Prostate gland (tissue), 2 donors: ENCODE results near the gene M1AP. TPM values are rescaled to one million over a fixed set of nuclear protein-coding genes. Genes with fewer than 3 reads are reported as not detected.

ENCODE experiments used
- DNase-seq: peaks from one replicate; pipeline ENCODE4 v3.0.0-alpha.2; 2019; ENCODE audit warnings: low spot score
- H3K27ac ChIP-seq, 2 donors: fragments of 200-600 bp; sonication (generic); 2 replicates each; pipeline ENCODE4 v1.5.1; 2017 to 2019
- H3K27me3 ChIP-seq: fragments of 200-600 bp; sonication (generic); replicated peaks from 2 replicates; pipeline ENCODE4 v1.5.1; 2019; ENCODE audit not compliant: insufficient read depth
- H3K36me3 ChIP-seq, 2 donors: fragments of 200-600 bp; sonication (generic); 1 replicate in 1 of 2; 2 replicates in 1 of 2; pipeline versions ENCODE4 v1.5.1 to v1.8.1; 2017 to 2019
- H3K4me1 ChIP-seq: fragments of 200-600 bp; sonication (generic); replicated peaks from 2 replicates; pipeline ENCODE4 v1.5.1; 2019
- H3K4me3 ChIP-seq, 2 donors: fragments of 200-600 bp; sonication (generic); 2 replicates each; pipeline ENCODE4 v1.5.1; 2017 to 2019
- H3K9me3 ChIP-seq: fragments of 200-600 bp; sonication (generic); 2 replicates; pipeline ENCODE4 v1.5.1; 2017
- POLR2A ChIP-seq: fragments of 450-650 bp; IDR thresholded peaks from one replicate; pipeline ENCODE4 v1.6.1; 2016; ENCODE audit warnings: antibody characterized with exemption, mild to moderate bottlenecking
- POLR2AphosphoS5 ChIP-seq: sonication (generic); formaldehyde crosslinking; IDR thresholded peaks from one replicate; pipeline ENCODE4 v1.6.1; 2017; ENCODE audit warnings: antibody characterized with exemption
- WGBS: methylation state at CpG from one replicate; pipeline ENCODE4 v1.1.5; 2018; 5-methylcytosine and 5-hydroxymethylcytosine counted together
- intact Hi-C: fragments of 100-400 bp; cut with DNase I; formaldehyde crosslinking; loops from one replicate; pipeline ENCODE4 v1.14.2; 2022
- total RNA-seq, 2 donors: library from RNA; depleted of rRNA; stranded (reverse); fragments of >200 nt; gene quantifications; one replicate each; pipeline ENCODE4 v1.1.0, GENCODE V29; 2016
- TF ChIP-seq, protein P1 (sequence below), 4 experiments: fragments of 200-600 bp in 2 of 4; fragments of 450-650 bp in 2 of 4; sonication (generic) in 2 of 4; IDR thresholded peaks; 1 replicate in 3 of 4; 2 replicates in 1 of 4; pipeline ENCODE4 v1.5.1; 2016 to 2019; ENCODE audit warnings: antibody characterized with exemption in 4 of 4, mild to moderate bottlenecking in 2 of 4, moderate library complexity in 2 of 4

The M1AP gene
- total RNA-seq, 2 donors from 2014 or later = 0.18 to 10.9 TPM

- intact Hi-C loops = no loop called here
- H3K27ac ChIP-seq = no peak overlapping the region
- H3K27me3 ChIP-seq = no peaks in the 10 kb centered on the region
- peaks cover 0 to 3% of the 10 kb centered on the region in 2 donors for H3K36me3 ChIP-seq
- H3K4me3 ChIP-seq = no peak overlapping the region
- DNase-seq = no peak
- no peaks in the 10 kb centered on the region for H3K9me3 ChIP-seq
- peaks cover 7% of the 10 kb centered on the region for H3K4me1 ChIP-seq
- 90% methylated on average over 7 of the region's 7 CpGs for WGBS
- TF ChIP-seq, protein P1, sequence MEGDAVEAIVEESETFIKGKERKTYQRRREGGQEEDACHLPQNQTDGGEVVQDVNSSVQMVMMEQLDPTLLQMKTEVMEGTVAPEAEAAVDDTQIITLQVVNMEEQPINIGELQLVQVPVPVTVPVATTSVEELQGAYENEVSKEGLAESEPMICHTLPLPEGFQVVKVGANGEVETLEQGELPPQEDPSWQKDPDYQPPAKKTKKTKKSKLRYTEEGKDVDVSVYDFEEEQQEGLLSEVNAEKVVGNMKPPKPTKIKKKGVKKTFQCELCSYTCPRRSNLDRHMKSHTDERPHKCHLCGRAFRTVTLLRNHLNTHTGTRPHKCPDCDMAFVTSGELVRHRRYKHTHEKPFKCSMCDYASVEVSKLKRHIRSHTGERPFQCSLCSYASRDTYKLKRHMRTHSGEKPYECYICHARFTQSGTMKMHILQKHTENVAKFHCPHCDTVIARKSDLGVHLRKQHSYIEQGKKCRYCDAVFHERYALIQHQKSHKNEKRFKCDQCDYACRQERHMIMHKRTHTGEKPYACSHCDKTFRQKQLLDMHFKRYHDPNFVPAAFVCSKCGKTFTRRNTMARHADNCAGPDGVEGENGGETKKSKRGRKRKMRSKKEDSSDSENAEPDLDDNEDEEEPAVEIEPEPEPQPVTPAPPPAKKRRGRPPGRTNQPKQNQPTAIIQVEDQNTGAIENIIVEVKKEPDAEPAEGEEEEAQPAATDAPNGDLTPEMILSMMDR (IDR thresholded peaks at IDR 0.05) = no peak
- TF ChIP-seq POLR2AphosphoS5 = no peak
- no peak for TF ChIP-seq POLR2A
These were observed 116.5 kb downstream of the M1AP start for GRCh38 chr2:74531666-74532065.

DNA sequence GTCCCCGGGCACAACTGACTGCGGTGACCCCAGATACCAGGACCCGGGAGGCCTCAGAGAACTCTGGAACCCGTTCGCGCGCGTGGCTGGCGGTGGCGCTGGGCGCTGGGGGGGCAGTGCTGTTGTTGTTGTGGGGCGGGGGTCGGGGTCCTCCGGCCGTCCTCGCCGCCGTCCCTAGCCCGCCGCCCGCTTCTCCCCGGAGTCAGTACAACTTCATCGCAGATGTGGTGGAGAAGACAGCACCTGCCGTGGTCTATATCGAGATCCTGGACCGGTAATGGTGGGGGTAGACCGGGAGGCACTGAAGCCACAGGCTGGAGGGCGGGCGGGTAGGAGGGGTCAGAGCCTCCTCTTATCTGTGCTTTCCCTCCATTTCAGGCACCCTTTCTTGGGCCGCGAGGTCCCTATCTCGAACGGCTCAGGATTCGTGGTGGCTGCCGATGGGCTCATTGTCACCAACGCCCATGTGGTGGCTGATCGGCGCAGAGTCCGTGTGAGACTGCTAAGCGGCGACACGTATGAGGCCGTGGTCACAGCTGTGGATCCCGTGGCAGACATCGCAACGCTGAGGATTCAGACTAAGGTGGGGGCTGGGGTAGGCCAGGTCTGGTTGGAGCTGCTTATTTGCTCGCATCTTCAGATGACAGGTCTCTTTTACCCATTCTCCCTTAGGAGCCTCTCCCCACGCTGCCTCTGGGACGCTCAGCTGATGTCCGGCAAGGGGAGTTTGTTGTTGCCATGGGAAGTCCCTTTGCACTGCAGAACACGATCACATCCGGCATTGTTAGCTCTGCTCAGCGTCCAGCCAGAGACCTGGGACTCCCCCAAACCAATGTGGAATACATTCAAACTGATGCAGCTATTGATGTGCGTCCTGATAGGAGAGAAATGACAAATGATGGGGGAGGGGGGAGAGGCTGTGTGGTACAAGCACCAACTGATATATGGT, 117.6 kb downstream of the M1AP start:
- Histone ChIP-seq H3K9me3 (no peaks in the 10 kb centered on the region), H3K27ac (peak overlapping the region; percentile 54 to 77), H3K36me3 (peaks cover 0 to 4% of the 10 kb centered on the region in 2 donors), H3K4me1 (peaks cover 7% of the 10 kb centered on the region), H3K27me3 (no peaks in the 10 kb centered on the region), H3K4me3 (peak overlapping the region; percentile 63 to 89)
- DNase-seq = no peak
- intact Hi-C loops = no loop called here
- TF ChIP-seq POLR2AphosphoS5 (no peak), POLR2A (no peak)
- TF ChIP-seq, protein P1 (IDR thresholded peaks at IDR 0.05) = no peak
- WGBS = 3% methylated on average over 54 of the region's 54 CpGs

DNA sequence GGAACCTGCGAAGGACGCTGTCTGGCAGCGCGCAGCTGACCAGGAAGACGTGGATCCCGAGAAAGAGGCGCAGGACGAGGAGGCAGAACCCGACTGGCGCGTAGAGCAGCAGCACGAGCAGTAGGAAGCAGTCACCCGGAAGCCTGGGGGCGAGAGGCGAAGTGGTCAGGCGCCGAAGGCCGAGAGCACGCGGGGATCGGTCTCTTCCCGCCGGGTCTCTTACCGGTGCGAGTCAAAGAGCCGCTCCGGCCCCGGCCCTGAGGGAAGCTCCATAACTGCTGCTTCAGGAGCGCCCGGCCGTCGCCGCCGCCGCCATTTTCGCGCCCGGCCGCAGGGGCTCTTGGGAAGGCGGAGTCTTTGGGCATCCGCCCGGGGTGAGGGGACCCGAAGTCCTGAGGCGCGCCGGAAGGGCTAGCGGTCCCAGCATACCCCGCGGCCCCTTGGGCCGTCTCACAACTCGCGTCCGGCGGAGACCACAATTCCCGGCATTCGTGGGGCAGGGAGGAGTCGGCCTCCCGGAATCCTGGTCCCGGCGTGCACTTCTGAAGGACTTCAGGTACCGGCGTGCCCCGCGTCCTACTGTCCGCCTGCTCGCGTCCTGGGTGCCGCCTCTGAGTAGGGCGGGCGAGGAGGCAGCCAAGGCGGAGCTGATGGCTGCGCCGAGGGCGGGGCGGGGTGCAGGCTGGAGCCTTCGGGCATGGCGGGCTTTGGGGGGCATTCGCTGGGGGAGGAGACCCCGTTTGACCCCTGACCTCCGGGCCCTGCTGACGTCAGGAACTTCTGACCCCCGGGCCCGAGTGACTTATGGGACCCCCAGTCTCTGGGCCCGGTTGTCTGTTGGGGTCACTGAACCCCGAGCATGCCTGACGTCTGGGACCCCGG, 118.5 kb downstream of the M1AP start, which contains the start of the genes AUP1 and HTRA2:
AUP1 (minus strand) TSS at position 350 of the 882 bp plus-strand sequence; CDS start at position 273, 77 bp downstream.
HTRA2 (plus strand) TSS at position 577 of the 882 bp plus-strand sequence; CDS start at position 651, 74 bp downstream.
- peak within 1 kb of the TSS; percentile 63 to 89 for H3K4me3 ChIP-seq
- peak; percentile 99 for DNase-seq
- no peaks in the 10 kb centered on the region for H3K27me3 ChIP-seq
- H3K4me1 ChIP-seq = peaks cover 7% of the 10 kb centered on the region
- no peaks in the 10 kb centered on the region for H3K9me3 ChIP-seq
- intact Hi-C loops = loop anchor here (1.0 to 10.0 kb wide), 2 partner anchors 46 to 55 kb away; partner anchors contain the start of gene TTC31
- H3K27ac ChIP-seq = peak within 1 kb of the TSS; percentile 67 to 82
- peaks cover 0 to 4% of the 10 kb centered on the region in 2 donors for H3K36me3 ChIP-seq
- WGBS = under 1% methylated on average over 86 of the region's 87 CpGs
- TF ChIP-seq, protein P1 (IDR thresholded peaks at IDR 0.05) = peak in 2 of 4 experiments; percentile 30 to 31
- TF ChIP-seq POLR2A (peak; percentile 47), POLR2AphosphoS5 (peak; percentile 98)

GRCh38 chr2:74528600-74529356, 119.4 kb downstream of the M1AP start:
- H3K4me3 ChIP-seq = peak overlapping the region; percentile 63 to 89
- DNase-seq = no peak
- H3K9me3 ChIP-seq = no peaks in the 10 kb centered on the region
- intact Hi-C loops = loop anchor here (1.0 to 10.0 kb wide), 2 partner anchors 45 to 56 kb away; partner anchors contain the start of gene TTC31
- peaks cover 0 to 4% of the 10 kb centered on the region in 2 donors for H3K36me3 ChIP-seq
- no peak for TF ChIP-seq POLR2AphosphoS5
- TF ChIP-seq, protein P1 (IDR thresholded peaks at IDR 0.05) = no peak
- no peak for TF ChIP-seq POLR2A
- peaks cover 7% of the 10 kb centered on the region for H3K4me1 ChIP-seq
- peak overlapping the region; percentile 67 to 82 for H3K27ac ChIP-seq
- H3K27me3 ChIP-seq = no peaks in the 10 kb centered on the region
- WGBS = 28% methylated on average over 17 of the region's 29 CpGs
